Measurements from ENCODE around the gene ZYX. TPM values are rescaled to one million over a fixed set of nuclear protein-coding genes. Genes with fewer than 3 reads are reported as not detected.
A peak's percentile ranks its signal among the peaks of the same experiment; 100 is the strongest.

The ZYX gene
- total RNA-seq, 1 donor from 2014 or later, result 107 TPM

- no peak for DNase-seq (ENCODE audit: extremely low spot score, unreplicated experiment)
- no peak for TF ChIP-seq CTCF (conservative IDR thresholded peaks at IDR 0.05)
- H3K4me1 Mint-ChIP-seq (ENCODE audit: unreplicated experiment), result peaks cover 4% of the 10 kb centered on the region
- H3K27me3 Mint-ChIP-seq, result peaks cover 77% of the 10 kb centered on the region
- no peaks in the 10 kb centered on the region for H3K9me3 Mint-ChIP-seq
- peak overlapping the region; percentile 75 for H3K4me3 Mint-ChIP-seq
- H3K27ac Mint-ChIP-seq, result no peak overlapping the region
- peaks cover 5% of the 10 kb centered on the region for H3K36me3 Mint-ChIP-seq
Observed at GRCh38 chr7:143363016-143363937, 17.9 kb upstream of the ZYX start.

GRCh38 chr7:143367972-143368371 is 13.2 kb upstream of the ZYX start:
- TF ChIP-seq CTCF (conservative IDR thresholded peaks at IDR 0.05), result no peak
- Mint-ChIP-seq H3K9me3 (no peaks in the 10 kb centered on the region), H3K4me3 (no peak overlapping the region), H3K27ac (no peak overlapping the region), H3K4me1 (ENCODE audit: unreplicated experiment) (peaks cover 16% of the 10 kb centered on the region), H3K36me3 (no peaks in the 10 kb centered on the region), H3K27me3 (peaks cover 52% of the 10 kb centered on the region)
- no peak for DNase-seq (ENCODE audit: extremely low spot score, unreplicated experiment)

GRCh38 chr7:143368387-143368786 is 12.8 kb upstream of the ZYX start:
- Mint-ChIP-seq H3K4me1 (ENCODE audit: unreplicated experiment) (peaks cover 16% of the 10 kb centered on the region), H3K36me3 (no peaks in the 10 kb centered on the region), H3K9me3 (no peaks in the 10 kb centered on the region), H3K4me3 (no peak overlapping the region), H3K27me3 (peaks cover 48% of the 10 kb centered on the region), H3K27ac (no peak overlapping the region)
- TF ChIP-seq CTCF (conservative IDR thresholded peaks at IDR 0.05), result no peak
- no peak for DNase-seq (ENCODE audit: extremely low spot score, unreplicated experiment)

- no peak overlapping the region for H3K4me3 Mint-ChIP-seq
- peak overlapping the region; percentile 13 for H3K27ac Mint-ChIP-seq
- H3K9me3 Mint-ChIP-seq, result no peaks in the 10 kb centered on the region
- no peaks in the 10 kb centered on the region for H3K36me3 Mint-ChIP-seq
- H3K4me1 Mint-ChIP-seq (ENCODE audit: unreplicated experiment), result peaks cover 16% of the 10 kb centered on the region
- DNase-seq (ENCODE audit: extremely low spot score, unreplicated experiment), result no peak
- H3K27me3 Mint-ChIP-seq, result peaks cover 32% of the 10 kb centered on the region
- no peak for TF ChIP-seq CTCF (conservative IDR thresholded peaks at IDR 0.05)
Observed at GRCh38 chr7:143369678-143370651, 11.2 kb upstream of the ZYX start.

GRCh38 chr7:143372070-143372469 is 9.1 kb upstream of the ZYX start:
- H3K4me3 Mint-ChIP-seq, result no peak overlapping the region
- no peaks in the 10 kb centered on the region for H3K36me3 Mint-ChIP-seq
- no peak overlapping the region for H3K27ac Mint-ChIP-seq
- H3K4me1 Mint-ChIP-seq (ENCODE audit: unreplicated experiment), result peaks cover 16% of the 10 kb centered on the region
- no peak for TF ChIP-seq CTCF (conservative IDR thresholded peaks at IDR 0.05)
- H3K27me3 Mint-ChIP-seq, result peaks cover 15% of the 10 kb centered on the region
- H3K9me3 Mint-ChIP-seq, result no peaks in the 10 kb centered on the region
- DNase-seq (ENCODE audit: extremely low spot score, unreplicated experiment), result no peak
